Motor neuron (in vitro differentiated cells): Measurements from ENCODE around the gene TOM1L1. TPM values are rescaled to one million over a fixed set of nuclear protein-coding genes. Genes with fewer than 3 reads are reported as not detected.

Experiments used
- ATAC-seq, 8 experiments: fragments of 200-7000 bp; cut with Tn5 transposase; replicated peaks in 6 of 8; 2 replicates each; pipeline ENCODE4 v1.8.0; 2021; ENCODE audit warnings: mild to moderate bottlenecking in 8 of 8, moderate library complexity in 8 of 8
- H3K27ac ChIP-seq, 2 donors: fragments of 250-450 bp; sonication (Bioruptor Pico); 2 replicates each; pipeline ENCODE4 v1.9.0; 2021; ENCODE audit warnings: antibody characterized with exemption in 2 of 2, mild to moderate bottlenecking in 2 of 2, moderate library complexity in 1 of 2
- H3K4me1 ChIP-seq, 2 donors: fragments of 250-450 bp; sonication (Bioruptor Pico); replicated peaks in 1 of 2; 2 replicates each; pipeline ENCODE4 v1.6.1; 2021; ENCODE audit warnings: antibody characterized with exemption in 2 of 2, mild to moderate bottlenecking in 2 of 2, moderate library complexity in 1 of 2
- H3K4me3 ChIP-seq, 5 donors: fragments of 250-450 bp; sonication (Bioruptor Pico); 2 replicates each; pipeline ENCODE4 v1.9.0; 2021; ENCODE audit warnings: antibody characterized with exemption in 5 of 5, mild to moderate bottlenecking in 5 of 5, moderate library complexity in 4 of 5
- WGBS, 10 experiments: fragments of 450-650 bp; shearing (Covaris generic); methylation state at CpG; one replicate each; pipeline ENCODE4 v1.0.0; 2022; 5-methylcytosine and 5-hydroxymethylcytosine counted together
- in situ Hi-C, 9 experiments: fragments of 400-800 bp; cut with MboI; loops; one replicate each; pipeline ENCODE4 v1.15.0; 2021; ENCODE audit warnings: low sequenced_read_pairs in 9 of 9, low pct_unique_long_range_greater_than_20kb in 2 of 9; ENCODE audit not compliant: unreplicated experiment in 9 of 9
- total RNA-seq, 8 experiments: library from RNA; unstranded; fragments of 300-600 nt; gene quantifications; 2 replicates each; pipeline versions ENCODE4 v1.2.3 to v1.2.4, GENCODE V29; 2022

The TOM1L1 gene
- total RNA-seq, 8 experiments from 2014 or later, result 5.0 to 51.3 (median 14.9) TPM

- no peak overlapping the region for H3K27ac ChIP-seq
- no peak for ATAC-seq
- H3K4me3 ChIP-seq, result no peak overlapping the region
- in situ Hi-C loops, result loop anchor here in 5 of 9 experiments (25.0 kb wide), 5 partner anchors 304 to 529 kb away; partner anchors contain the start of gene SMIM36 (in 2 of the 5)
- no peaks in the 10 kb centered on the region for H3K4me1 ChIP-seq
These were observed 82.6 kb downstream of the TOM1L1 start for GRCh38 chr17:54983260-54983659.

GRCh38 chr17:54985476-54985875 lies 84.8 kb downstream of the TOM1L1 start:
- in situ Hi-C loops, result loop anchor here in 5 of 9 experiments (25.0 kb wide), 5 partner anchors 302 to 527 kb away; partner anchors contain the start of gene SMIM36 (in 2 of the 5)
- H3K27ac ChIP-seq, result no peak overlapping the region
- H3K4me1 ChIP-seq, result no peaks in the 10 kb centered on the region
- no peak for ATAC-seq
- H3K4me3 ChIP-seq, result no peak overlapping the region
- WGBS, 10 experiments, result 70 to 100% (median 100%) methylated on average over 1 of the region's 1 CpG; no CpG with 5 or more reads in 1 of the 10 experiments

GRCh38 chr17:54990118-54990517 lies 89.5 kb downstream of the TOM1L1 start:
- 54 to 100% (median 83%) methylated on average over 1 to 4 of the region's 4 CpGs; no CpG with 5 or more reads in 3 of the 10 experiments for WGBS, 10 experiments
- in situ Hi-C loops, result loop anchor here (10.0 to 25.0 kb wide), 7 partner anchors 297 to 525 kb away; partner anchors contain the start of gene SMIM36 (in 5 of the 9)
- Histone ChIP-seq H3K4me3 (no peak overlapping the region), H3K27ac (no peak overlapping the region), H3K4me1 (no peaks in the 10 kb centered on the region)
- ATAC-seq, result no peak

GRCh38 chr17:54991567-54991966 lies 90.9 kb downstream of the TOM1L1 start:
- ATAC-seq, result no peak
- Histone ChIP-seq H3K27ac (no peak overlapping the region), H3K4me1 (no peaks in the 10 kb centered on the region), H3K4me3 (no peak overlapping the region)
- WGBS, 10 experiments, result 20 to 100% (median 91%) methylated on average over 1 of the region's 1 CpG; no CpG with 5 or more reads in 1 of the 10 experiments
- in situ Hi-C loops, result loop anchor here (10.0 to 25.0 kb wide), 7 partner anchors 296 to 523 kb away; partner anchors contain the start of gene SMIM36 (in 5 of the 9)

- peak in 6 of 8 experiments; percentile 35 to 54 (median 42) for ATAC-seq
- in situ Hi-C loops, result loop anchor here (10.0 to 25.0 kb wide), 7 partner anchors 294 to 522 kb away; partner anchors contain the start of gene SMIM36 (in 5 of the 9)
- WGBS, 10 experiments, result 0 to 90% (median 77%) methylated on average over 1 to 7 of the region's 8 CpGs; no CpG with 5 or more reads in 1 of the 10 experiments
- Histone ChIP-seq H3K27ac (no peak overlapping the region), H3K4me3 (no peak overlapping the region), H3K4me1 (no peaks in the 10 kb centered on the region)
These were observed 92.4 kb downstream of the TOM1L1 start for GRCh38 chr17:54992797-54993639.

GRCh38 chr17:54996441-54996840 lies 95.8 kb downstream of the TOM1L1 start:
- Histone ChIP-seq H3K4me1 (no peaks in the 10 kb centered on the region), H3K4me3 (no peak overlapping the region), H3K27ac (no peak overlapping the region)
- in situ Hi-C loops, result loop anchor here (10.0 to 25.0 kb wide), 7 partner anchors 291 to 518 kb away; partner anchors contain the start of gene SMIM36 (in 5 of the 9)
- ATAC-seq, result no peak
- WGBS, 10 experiments, result 56 to 100% (median 100%) methylated on average over 1 of the region's 1 CpG; no CpG with 5 or more reads in 2 of the 10 experiments

- in situ Hi-C loops, result loop anchor here in 1 of 9 experiments (25.0 kb wide), 1 partner anchor 510 kb away; the partner anchor contains the start of gene SMIM36
- no peaks in the 10 kb centered on the region for H3K4me1 ChIP-seq
- H3K27ac ChIP-seq, result no peak overlapping the region
- peak in 3 of 8 experiments; percentile 73 to 97 (median 94) for ATAC-seq
- H3K4me3 ChIP-seq, result no peak overlapping the region
These were observed 101.8 kb downstream of the TOM1L1 start for GRCh38 chr17:55002458-55002857.

GRCh38 chr17:55004484-55004883 lies 103.8 kb downstream of the TOM1L1 start:
- in situ Hi-C loops, result loop anchor here in 1 of 9 experiments (25.0 kb wide), 1 partner anchor 508 kb away; the partner anchor contains the start of gene SMIM36
- Histone ChIP-seq H3K4me3 (no peak overlapping the region), H3K27ac (no peak overlapping the region), H3K4me1 (no peaks in the 10 kb centered on the region)
- ATAC-seq, result no peak
- WGBS, 10 experiments, result 63 to 100% (median 70%) methylated on average over 1 to 2 of the region's 5 CpGs; no CpG with 5 or more reads in 7 of the 10 experiments

GRCh38 chr17:55005520-55005919 lies 104.9 kb downstream of the TOM1L1 start:
- WGBS, 10 experiments, result 80 to 100% (median 100%) methylated on average over 1 of the region's 1 CpG; no CpG with 5 or more reads in 4 of the 10 experiments
- Histone ChIP-seq H3K4me3 (no peak overlapping the region), H3K27ac (no peak overlapping the region), H3K4me1 (no peaks in the 10 kb centered on the region)
- ATAC-seq, result peak in 2 of 8 experiments; percentile 34
- in situ Hi-C loops, result loop anchor here in 1 of 9 experiments (25.0 kb wide), 1 partner anchor 507 kb away; the partner anchor contains the start of gene SMIM36

Other genes starting within 250 kb of the TOM1L1 start
- 10 to 100 TPM; 56.2 to 98.7 (median 66.9) TPM for gene COX11, start 67.8 kb downstream of the TOM1L1 start, total RNA-seq
- 10 to 100 TPM in 7 of 8 experiments, 1 to 10 TPM in 1; 9.3 to 37.2 (median 15.7) TPM for gene STXBP4, start 67.9 kb downstream of the TOM1L1 start, total RNA-seq